MG63 (cell line): Measurements from ENCODE around the gene TMEM9. TPM values are rescaled to one million over a fixed set of nuclear protein-coding genes. Genes with fewer than 3 reads are reported as not detected.

Experiments used
- DNase-seq: peaks from one replicate; pipeline ENCODE4 v3.0.0-alpha.2; 2020
- H3K27me3 ChIP-seq: fragments of 250-450 bp; sonication (Bioruptor Pico); 2 replicates; pipeline ENCODE4 v1.5.1; 2020; ENCODE audit warnings: mild to moderate bottlenecking, moderate library complexity
- H3K36me3 ChIP-seq: fragments of 250-450 bp; sonication (Bioruptor Pico); 2 replicates; pipeline ENCODE4 v1.5.1; 2020; ENCODE audit warnings: mild to moderate bottlenecking, moderate library complexity
- H3K4me3 ChIP-seq: fragments of 250-450 bp; sonication (Bioruptor Pico); 2 replicates; pipeline ENCODE4 v1.5.1; 2020; ENCODE audit warnings: mild to moderate bottlenecking, moderate library complexity
- H3K9me3 ChIP-seq: fragments of 250-450 bp; sonication (Bioruptor Pico); 2 replicates; pipeline ENCODE4 v1.5.1; 2020; ENCODE audit warnings: mild to moderate bottlenecking, moderate library complexity
- total RNA-seq: library from RNA; depleted of rRNA; stranded (reverse); fragments of >200 nt; shearing (Covaris generic); gene quantifications from 2 replicates; pipeline ENCODE4 v1.2.3, GENCODE V29; 2014; ENCODE audit warnings: low replicate concordance; rRNA removed

The TMEM9 gene
- total RNA-seq: 75.3 and 118 TPM in 2 replicates

GRCh38 chr1:201154389-201155165 lies at the start of gene TMEM9:
TSS of gene TMEM9 (minus strand) at chr1:201154474. CDS start at chr1:201153923, 551 bp downstream.
- DNase-seq: peak; percentile 92
- Histone ChIP-seq H3K27me3 (no peaks in the 10 kb centered on the region), H3K4me3 (peak within 1 kb of the TSS; percentile 69), H3K9me3 (0 out of 2 replicates have a peak, but pooled peaks cover 2% of the 10 kb centered on the region), H3K36me3 (peaks cover 23% of the 10 kb centered on the region)

DNA sequence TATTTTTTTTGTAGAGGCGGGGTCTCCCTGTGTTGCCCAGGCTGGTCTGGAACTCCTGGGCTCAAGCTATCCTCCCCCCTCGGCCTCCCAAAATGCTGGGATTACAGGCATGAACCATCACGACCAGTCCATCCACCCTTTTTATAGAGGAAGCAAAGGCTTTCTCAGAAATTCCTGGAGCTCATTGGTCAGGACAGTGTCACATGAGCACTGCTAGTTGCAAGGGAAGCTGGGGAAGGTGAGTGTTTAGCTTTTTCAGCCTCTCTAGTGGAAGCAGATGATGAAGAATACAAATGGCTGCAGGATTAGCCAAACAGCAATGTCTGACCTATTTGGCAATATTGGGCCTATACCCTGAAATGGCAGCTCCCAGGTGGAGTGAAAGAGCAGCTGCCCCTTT lies 44.3 kb upstream of the TMEM9 start:
- no peak for DNase-seq
- Histone ChIP-seq H3K4me3 (no peak overlapping the region), H3K27me3 (no peaks in the 10 kb centered on the region), H3K9me3 (no peaks in the 10 kb centered on the region), H3K36me3 (no peaks in the 10 kb centered on the region)

DNA sequence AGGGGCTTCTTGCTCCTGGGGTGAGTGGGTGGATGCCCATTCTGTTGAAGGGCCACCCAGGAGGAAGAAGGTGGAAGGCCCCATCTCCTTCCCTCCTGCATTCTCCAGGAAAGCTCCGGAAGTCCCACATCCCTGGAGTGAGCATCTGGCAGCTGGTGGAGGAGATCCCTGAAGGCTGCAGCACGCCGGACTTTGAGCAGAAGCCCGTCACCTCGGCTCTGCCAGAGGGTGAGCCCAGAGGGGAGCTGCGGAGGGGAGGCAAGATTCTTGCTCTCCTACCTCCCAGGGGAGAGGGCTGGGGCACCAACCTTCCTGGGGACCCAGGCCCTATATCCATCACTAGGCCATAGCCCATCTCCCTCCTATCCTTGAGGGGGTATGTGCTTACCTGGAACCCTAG lies 39.8 kb upstream of the TMEM9 start:
- Histone ChIP-seq H3K27me3 (no peaks in the 10 kb centered on the region), H3K36me3 (no peaks in the 10 kb centered on the region), H3K4me3 (no peak overlapping the region), H3K9me3 (no peaks in the 10 kb centered on the region)
- DNase-seq: no peak

DNA sequence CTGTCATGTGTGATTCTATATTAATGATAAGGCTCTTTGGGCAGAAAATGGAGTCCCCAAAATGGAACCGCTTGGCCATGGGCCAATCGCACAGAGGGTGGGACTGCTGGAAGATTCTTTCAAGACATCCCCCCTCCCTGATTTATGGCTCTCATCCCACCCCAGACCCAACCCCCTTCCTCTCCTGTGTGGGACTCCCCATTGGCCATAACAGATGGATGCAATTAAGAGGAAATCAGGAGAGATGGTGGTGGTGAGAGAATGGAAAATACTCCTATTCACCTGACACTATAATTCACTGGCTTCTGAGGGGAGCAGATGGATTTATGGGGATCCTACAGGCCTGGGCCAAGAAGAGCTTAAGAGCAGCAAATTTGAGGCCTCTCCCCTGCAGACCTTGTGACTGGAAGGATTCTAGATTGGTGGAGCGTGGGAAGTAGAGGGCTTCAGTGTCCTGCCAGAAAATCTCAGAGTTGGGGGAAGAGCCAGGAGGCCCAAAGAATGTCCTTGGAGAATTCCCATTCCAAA lies 38.1 kb upstream of the TMEM9 start:
- H3K27me3 ChIP-seq: no peaks in the 10 kb centered on the region
- H3K36me3 ChIP-seq: no peaks in the 10 kb centered on the region
- no peak overlapping the region for H3K4me3 ChIP-seq
- no peak for DNase-seq
- no peaks in the 10 kb centered on the region for H3K9me3 ChIP-seq

DNA sequence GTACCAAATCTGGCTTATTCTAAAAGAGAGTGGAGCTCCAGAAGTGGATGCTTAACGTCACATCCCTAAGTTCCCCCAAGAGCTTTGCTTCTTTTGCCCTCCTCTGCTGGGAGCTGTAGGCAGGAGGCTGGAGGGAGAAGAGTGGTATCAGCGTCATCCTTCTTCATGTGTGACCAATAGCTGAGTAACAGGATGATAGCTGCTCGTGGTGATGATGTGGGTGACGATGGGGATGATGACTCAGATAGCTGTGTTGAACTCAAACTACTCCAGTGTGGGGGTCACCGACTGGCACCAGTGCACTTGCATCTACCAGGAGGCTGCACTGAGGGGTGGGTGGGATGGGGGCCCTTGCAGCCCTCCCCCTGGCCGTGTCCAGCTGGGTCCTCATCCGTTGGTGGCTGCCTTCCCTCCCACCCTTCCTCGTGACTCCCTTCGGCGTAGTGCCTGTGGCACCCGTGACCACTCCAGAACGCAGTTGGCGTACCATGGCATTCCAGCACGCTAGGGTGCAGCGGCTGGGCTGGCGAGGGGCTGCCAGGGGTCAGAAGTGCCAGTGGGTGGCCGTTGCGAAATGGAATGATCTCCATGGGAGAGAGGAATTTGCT lies 37.5 kb upstream of the TMEM9 start:
- Histone ChIP-seq H3K36me3 (no peaks in the 10 kb centered on the region), H3K4me3 (no peak overlapping the region), H3K9me3 (no peaks in the 10 kb centered on the region), H3K27me3 (no peaks in the 10 kb centered on the region)
- DNase-seq: peak; percentile 86

DNA sequence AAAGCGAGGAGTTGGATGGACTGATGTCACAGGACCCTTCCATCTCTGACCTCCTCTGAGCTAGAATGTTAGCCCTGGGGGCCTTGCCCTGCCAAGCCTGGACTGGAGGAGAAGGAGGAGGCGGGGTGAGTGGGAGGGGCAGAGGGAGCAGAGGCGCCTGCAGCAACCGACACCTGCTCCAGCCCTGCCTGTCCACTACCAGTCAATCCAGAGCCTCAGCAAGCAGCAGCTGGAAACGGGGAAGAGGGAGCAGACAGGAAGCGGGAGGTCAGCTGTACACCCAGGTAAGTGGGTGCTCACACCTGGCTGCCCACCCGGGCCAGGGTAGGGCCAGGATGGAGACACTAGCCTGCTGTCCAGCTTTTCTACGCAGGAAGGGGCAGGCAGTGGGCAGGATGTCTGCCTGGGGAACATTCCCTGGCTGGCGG lies 36.4 kb upstream of the TMEM9 start, which contains the start of gene IGFN1:
IGFN1 (plus strand) TSS at position 201 of the 428 bp plus-strand sequence. CDS start 2,470 bp downstream, outside the sequence.
- Histone ChIP-seq H3K4me3 (no peak within 1 kb of the TSS), H3K27me3 (no peaks in the 10 kb centered on the region), H3K9me3 (no peaks in the 10 kb centered on the region), H3K36me3 (no peaks in the 10 kb centered on the region)
- DNase-seq: no peak

- H3K4me3 ChIP-seq: no peak overlapping the region
- no peaks in the 10 kb centered on the region for H3K36me3 ChIP-seq
- no peaks in the 10 kb centered on the region for H3K27me3 ChIP-seq
- H3K9me3 ChIP-seq: no peaks in the 10 kb centered on the region
- DNase-seq: no peak
These were observed 35.7 kb upstream of the TMEM9 start for GRCh38 chr1:201190005-201190404.

GRCh38 chr1:201189085-201189484 lies 34.8 kb upstream of the TMEM9 start:
- Histone ChIP-seq H3K9me3 (no peaks in the 10 kb centered on the region), H3K4me3 (no peak overlapping the region), H3K27me3 (no peaks in the 10 kb centered on the region), H3K36me3 (no peaks in the 10 kb centered on the region)
- DNase-seq: no peak

DNA sequence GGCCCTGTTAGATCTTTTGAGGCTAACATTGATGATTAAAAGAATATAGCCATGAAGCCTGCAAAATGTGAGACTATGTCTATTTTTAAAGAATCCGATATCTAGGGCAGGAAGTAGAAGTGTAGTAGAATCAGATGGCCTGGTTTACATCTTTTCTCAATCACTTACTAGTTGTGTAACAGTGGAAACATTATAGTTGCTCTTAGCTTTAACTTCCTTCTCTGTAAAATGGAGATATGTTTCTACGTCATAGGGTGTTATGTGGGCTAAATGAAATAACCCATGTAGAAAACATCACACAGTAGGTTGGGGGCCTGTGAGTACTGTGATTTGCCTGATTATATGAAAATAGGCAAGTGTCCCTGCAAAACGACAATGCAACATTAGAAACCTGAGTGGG lies 31.9 kb upstream of the TMEM9 start:
- Histone ChIP-seq H3K9me3 (no peaks in the 10 kb centered on the region), H3K27me3 (peaks cover 4% of the 10 kb centered on the region), H3K36me3 (no peaks in the 10 kb centered on the region), H3K4me3 (no peak overlapping the region)
- no peak for DNase-seq

DNA sequence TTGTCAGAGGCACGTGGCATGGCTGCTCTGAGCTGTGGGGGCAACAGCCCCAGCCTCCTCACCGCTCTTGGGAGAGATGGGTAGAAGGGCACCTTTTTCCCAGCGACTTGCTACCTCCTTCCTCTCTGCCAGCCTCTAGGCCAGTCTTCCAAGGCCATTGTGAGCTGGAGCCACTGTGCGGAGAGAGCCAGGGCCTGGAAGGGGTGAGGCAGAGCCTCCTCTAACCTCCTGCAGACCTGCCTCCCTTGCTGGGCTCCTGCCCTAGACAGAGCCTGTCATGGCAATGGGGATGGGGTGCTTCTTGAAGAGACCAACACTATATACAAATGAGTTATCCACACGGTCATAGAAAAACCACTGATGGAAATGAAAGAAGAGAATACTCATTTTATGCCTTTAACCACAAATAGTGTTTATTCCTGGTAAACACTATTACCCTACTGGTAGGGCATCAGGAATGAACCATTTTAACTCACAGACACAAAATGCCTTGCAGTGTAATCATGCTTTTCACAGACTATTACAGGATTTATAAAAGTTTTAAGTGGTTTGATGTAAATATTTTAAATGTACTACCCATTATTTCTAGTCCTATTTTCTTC lies 31.4 kb upstream of the TMEM9 start:
- no peak for DNase-seq
- Histone ChIP-seq H3K36me3 (no peaks in the 10 kb centered on the region), H3K27me3 (peaks cover 7% of the 10 kb centered on the region), H3K9me3 (no peaks in the 10 kb centered on the region), H3K4me3 (no peak overlapping the region)

- H3K9me3 ChIP-seq: no peaks in the 10 kb centered on the region
- DNase-seq: no peak
These were observed 30.8 kb upstream of the TMEM9 start for GRCh38 chr1:201185123-201185453.

DNA sequence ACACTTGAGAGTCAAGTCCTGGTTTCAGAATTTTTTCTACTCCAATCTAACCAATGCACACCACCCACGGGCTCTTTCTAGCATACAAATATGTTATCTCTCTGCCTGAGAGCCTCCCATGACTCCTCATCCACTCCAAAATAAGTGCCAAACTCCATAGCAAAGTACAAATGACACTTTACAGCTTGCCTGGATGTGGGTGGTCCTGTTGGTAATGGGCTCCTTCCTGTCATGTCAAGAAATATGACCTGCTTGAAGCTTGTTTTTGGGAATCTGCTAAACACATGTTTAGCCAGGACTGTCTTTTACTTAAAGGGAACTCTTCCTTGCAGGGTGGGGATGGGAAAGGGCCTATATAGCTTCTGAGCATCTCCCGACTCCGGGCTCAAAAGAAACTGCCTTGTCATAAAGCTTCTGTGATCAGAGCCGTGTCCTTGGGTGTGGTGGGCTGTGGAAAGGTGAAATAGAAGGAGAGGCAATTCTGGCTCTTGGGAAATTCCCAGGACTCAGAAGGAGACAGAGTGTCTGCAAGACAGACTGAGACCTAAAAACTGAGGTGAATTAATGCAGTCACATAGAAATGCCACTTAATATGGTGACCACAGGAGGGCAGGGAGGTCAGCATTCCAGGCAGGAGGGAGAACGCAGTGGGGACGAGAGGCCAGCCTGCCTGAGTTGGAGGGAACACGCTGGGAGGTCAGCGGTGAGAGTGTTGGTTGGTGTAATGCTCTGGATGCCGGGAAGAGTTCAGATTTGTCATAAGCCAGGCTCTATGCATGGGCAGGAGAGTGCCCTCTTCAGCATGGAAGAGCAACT lies 30.2 kb upstream of the TMEM9 start:
- DNase-seq: peak; percentile 74
- no peak overlapping the region for H3K4me3 ChIP-seq
- H3K36me3 ChIP-seq: no peaks in the 10 kb centered on the region
- H3K27me3 ChIP-seq: peaks cover 7% of the 10 kb centered on the region
- H3K9me3 ChIP-seq: no peaks in the 10 kb centered on the region

More at GRCh38 chr1:201185123-201185453, 30.8 kb upstream of the TMEM9 start:
- Histone ChIP-seq H3K4me3 (no peak overlapping the region), H3K27me3 (peaks cover 7% of the 10 kb centered on the region), H3K36me3 (no peaks in the 10 kb centered on the region)

DNA sequence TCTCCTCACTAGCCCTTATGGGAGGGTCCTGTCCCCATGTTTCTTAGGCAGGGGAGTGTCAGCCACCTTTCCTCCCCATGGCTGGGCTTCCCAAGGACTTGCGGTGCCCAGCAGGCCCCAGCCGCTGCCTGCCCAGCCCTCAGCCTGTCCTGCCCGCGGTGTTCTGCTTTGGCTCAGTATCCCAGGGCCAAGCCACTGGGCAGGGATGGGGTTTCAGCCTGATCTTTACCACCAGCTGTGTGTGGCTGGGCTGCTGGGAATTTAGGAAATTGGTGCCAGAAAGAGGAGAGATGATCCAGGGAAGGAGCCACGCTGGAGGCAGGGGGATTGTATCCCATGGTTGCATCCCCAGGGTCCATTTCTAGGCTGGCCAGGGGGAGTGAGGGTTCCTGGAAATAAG lies 29.5 kb upstream of the TMEM9 start:
- Histone ChIP-seq H3K9me3 (peaks cover 1% of the 10 kb centered on the region; the same call in 1 of the 2 replicates), H3K36me3 (no peaks in the 10 kb centered on the region), H3K4me3 (no peak overlapping the region), H3K27me3 (peaks cover 7% of the 10 kb centered on the region)
- DNase-seq: no peak

GRCh38 chr1:201183209-201183608 lies 28.9 kb upstream of the TMEM9 start:
- H3K36me3 ChIP-seq: no peaks in the 10 kb centered on the region
- H3K9me3 ChIP-seq: peaks cover 4% of the 10 kb centered on the region; the same call in 1 of the 2 replicates
- H3K4me3 ChIP-seq: no peak overlapping the region
- no peak for DNase-seq
- H3K27me3 ChIP-seq: peaks cover 7% of the 10 kb centered on the region

- Histone ChIP-seq H3K36me3 (no peaks in the 10 kb centered on the region), H3K9me3 (peaks cover 4% of the 10 kb centered on the region; the same call in 1 of the 2 replicates), H3K27me3 (peaks cover 7% of the 10 kb centered on the region), H3K4me3 (no peak overlapping the region)
- DNase-seq: no peak
These were observed 27.5 kb upstream of the TMEM9 start for GRCh38 chr1:201181726-201182125.

DNA sequence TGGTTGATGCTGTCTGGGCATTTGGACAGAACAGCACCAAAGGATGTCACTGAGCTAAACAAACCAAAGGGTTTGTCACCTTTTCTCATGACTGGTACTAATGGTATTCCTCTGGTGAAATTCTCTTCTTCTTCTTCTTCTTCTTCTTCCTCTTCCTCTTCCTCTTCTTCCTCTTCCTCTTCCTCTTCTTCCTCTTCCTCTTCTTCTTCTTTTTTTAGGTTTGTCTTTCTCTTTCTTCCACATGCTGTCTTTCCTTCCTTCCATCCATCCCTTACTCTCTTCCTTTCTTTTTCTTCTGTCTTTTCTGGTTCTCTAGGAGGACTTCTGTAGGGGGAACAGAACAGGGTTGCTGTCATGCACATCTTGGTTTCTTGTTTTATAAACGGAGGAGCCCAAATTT lies 27.0 kb upstream of the TMEM9 start:
- H3K36me3 ChIP-seq: no peaks in the 10 kb centered on the region
- peaks cover 4% of the 10 kb centered on the region; the same call in 1 of the 2 replicates for H3K9me3 ChIP-seq
- H3K4me3 ChIP-seq: no peak overlapping the region
- peaks cover 7% of the 10 kb centered on the region for H3K27me3 ChIP-seq
- no peak for DNase-seq
